GM12891 (cell line): Measurements from ENCODE around the gene GHRHR.

ENCODE experiments used
- DNase-seq: peaks from one replicate; pipeline ENCODE4 v3.0.0; 2011; ENCODE audit warnings: low spot score; ENCODE audit not compliant: insufficient read length
- FAIRE-seq: peaks from 2 replicates; lab custom pipeline; 2011; peaks lifted over from hg19 to GRCh38; lab: Jason Lieb, UNC
- PAX5 ChIP-seq: IDR thresholded peaks from 2 replicates; pipeline ENCODE4 v1.6.1; 2011; ENCODE audit warnings: low read length, moderate library complexity, mild to moderate bottlenecking; ENCODE audit not compliant: insufficient read depth, severe bottlenecking
- POLR2A ChIP-seq: IDR thresholded peaks from 2 replicates; pipeline ENCODE4 v1.6.1; 2011; ENCODE audit warnings: low read depth, low read length, control low read depth
- POLR2AphosphoS5 ChIP-seq: IDR thresholded peaks from 2 replicates; pipeline ENCODE4 v1.6.1; 2011; ENCODE audit warnings: low read depth, low read length, control low read depth
- POU2F2 ChIP-seq: IDR thresholded peaks from 2 replicates; pipeline ENCODE4 v1.6.1; 2011; ENCODE audit warnings: low read depth, mild to moderate bottlenecking, control low read depth, low read length, moderate library complexity
- SPI1 ChIP-seq: IDR thresholded peaks from 2 replicates; pipeline ENCODE4 v1.6.1; 2011; ENCODE audit warnings: low read depth, low read length, control low read depth
- TAF1 ChIP-seq: IDR thresholded peaks from 2 replicates; pipeline ENCODE4 v1.6.1; 2011; ENCODE audit warnings: low read depth, low read length, control low read depth

Gene GHRHR

DNA sequence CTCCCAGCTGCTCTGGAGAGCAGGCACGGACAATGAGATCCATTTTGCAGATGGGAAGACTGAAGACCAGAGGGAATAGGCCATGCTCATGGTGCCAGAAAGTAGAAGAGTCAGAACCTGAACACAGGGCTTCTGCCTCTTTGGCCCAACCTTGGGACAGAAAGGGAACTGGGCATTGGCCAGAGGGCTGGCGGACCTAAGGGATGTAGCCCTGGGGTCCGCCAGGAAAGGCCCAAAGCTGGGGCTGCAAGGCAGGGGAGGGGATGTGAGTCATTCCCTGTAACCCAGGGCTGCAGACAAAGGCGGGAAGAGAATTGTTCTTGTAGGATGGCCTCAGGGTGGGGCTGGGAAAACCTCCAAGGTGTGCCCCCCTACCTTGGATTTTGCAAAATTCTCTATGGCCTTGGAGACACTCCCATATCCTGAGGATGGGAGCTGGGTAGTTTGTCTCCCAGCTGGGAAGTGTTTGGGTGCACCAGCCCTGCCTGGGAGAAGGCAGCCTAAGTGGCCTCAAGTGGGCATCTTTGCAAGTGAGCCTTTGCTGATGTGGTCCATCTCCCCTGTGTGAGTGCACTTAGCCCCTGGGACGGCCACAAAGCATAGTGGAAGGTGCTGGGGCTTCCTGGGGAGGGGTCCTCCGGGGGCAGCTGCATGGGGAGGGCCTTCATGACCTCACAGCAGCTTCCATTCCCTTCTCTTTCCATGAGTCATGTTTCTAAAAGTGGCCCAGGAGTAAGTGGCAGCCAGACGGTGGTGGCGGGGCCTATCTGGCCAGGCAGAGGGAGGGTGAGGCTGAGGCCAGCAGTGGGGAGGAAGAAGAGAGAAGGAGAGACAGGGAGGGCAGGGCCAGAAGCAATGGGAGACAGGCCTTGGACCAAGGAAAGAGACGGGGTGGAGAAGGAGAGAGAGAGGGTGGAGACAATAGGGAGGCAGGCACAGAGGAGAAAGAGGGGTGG, 42.9 kb upstream of the GHRHR start:
- TF ChIP-seq PAX5: no peak
- FAIRE-seq (no peak), DNase-seq (no peak)

- TF ChIP-seq TAF1 (no peak), POU2F2 (no peak), PAX5 (no peak), POLR2A (no peak), POLR2AphosphoS5 (no peak), SPI1 (no peak)
- no peak for FAIRE-seq
- DNase-seq: no peak
These were observed 42.0 kb upstream of the GHRHR start for GRCh38 chr7:30921540-30922401.

GRCh38 chr7:30922596-30922995, 41.2 kb upstream of the GHRHR start:
- FAIRE-seq (no peak), DNase-seq (no peak)
- TF ChIP-seq SPI1 (no peak), POLR2A (no peak)

- TF ChIP-seq PAX5 (no peak), TAF1 (no peak)
- FAIRE-seq (no peak), DNase-seq (no peak)
These were observed 40.6 kb upstream of the GHRHR start for GRCh38 chr7:30923009-30923773.

- no peak for TF ChIP-seq POLR2A
- DNase-seq (peak; percentile 5), FAIRE-seq (no peak)
These were observed 39.9 kb upstream of the GHRHR start for GRCh38 chr7:30923774-30924413.

DNA sequence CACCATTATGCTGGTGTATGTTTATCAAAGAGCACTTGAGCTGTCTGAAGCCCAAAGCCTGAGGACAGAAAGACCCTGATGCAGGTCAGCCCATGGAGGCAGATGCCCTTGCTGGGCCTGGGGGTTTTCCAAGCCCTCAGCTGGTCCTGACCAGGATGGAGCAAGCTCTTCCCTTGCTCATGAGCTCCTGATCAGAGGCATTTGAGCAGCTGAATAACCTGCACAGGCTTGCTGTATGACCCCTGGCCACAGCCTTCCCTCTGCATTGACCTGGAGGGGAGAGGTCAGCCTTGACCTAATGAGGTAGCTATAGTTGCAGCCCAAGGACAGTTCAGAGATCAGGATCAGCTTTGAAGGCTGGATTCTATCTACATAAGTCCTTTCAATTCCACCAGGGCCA, 39.1 kb upstream of the GHRHR start:
- no peak for FAIRE-seq
- peak; percentile 1 for DNase-seq
- TF ChIP-seq POLR2A: no peak
- no peak for TF ChIP-seq POU2F2
- TF ChIP-seq SPI1: no peak
- no peak for TF ChIP-seq PAX5
- TF ChIP-seq TAF1: no peak
- TF ChIP-seq POLR2AphosphoS5: no peak

DNA sequence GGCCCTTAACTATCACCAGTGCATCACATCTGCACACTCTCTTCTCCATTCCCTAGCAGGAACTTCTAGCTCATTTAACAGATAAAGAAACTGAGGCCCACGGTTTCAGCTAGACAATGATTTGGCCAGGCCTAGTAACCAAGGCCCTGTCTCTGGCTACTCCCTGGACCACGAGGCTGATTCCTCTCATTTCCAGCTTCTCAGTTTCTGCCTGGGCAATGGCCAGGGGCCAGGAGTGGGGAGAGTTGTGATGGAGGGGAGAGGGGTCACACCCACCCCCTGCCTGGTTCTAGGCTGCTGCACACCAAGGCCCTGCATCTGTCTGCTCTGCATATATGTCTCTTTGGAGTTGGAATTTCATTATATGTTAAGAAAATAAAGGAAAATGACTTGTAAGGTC, 38.6 kb upstream of the GHRHR start:
- no peak for FAIRE-seq
- no peak for TF ChIP-seq POLR2AphosphoS5
- DNase-seq: no peak

DNA sequence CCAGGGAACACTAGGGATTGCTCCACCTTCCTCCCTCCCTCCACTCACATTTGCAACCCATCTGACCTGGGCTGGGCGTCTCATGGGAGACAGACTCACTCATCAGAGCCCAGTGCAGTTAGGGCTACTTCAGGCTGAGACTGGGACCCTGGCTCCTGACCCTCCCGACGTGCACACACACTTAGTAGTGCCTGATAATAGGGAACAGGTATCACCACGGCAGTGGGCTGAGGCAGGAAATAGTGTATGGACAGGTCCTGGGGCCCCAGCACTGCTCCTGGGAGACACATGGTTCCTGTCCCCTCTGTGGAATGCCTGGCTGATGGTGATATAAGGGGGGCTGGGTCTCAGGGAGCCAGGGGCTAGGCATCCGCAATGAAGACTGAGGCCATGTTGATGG, 37.8 kb upstream of the GHRHR start:
- DNase-seq (no peak), FAIRE-seq (no peak)
- TF ChIP-seq SPI1 (no peak), POLR2A (no peak), TAF1 (no peak), POU2F2 (no peak), PAX5 (no peak), POLR2AphosphoS5 (no peak)

DNA sequence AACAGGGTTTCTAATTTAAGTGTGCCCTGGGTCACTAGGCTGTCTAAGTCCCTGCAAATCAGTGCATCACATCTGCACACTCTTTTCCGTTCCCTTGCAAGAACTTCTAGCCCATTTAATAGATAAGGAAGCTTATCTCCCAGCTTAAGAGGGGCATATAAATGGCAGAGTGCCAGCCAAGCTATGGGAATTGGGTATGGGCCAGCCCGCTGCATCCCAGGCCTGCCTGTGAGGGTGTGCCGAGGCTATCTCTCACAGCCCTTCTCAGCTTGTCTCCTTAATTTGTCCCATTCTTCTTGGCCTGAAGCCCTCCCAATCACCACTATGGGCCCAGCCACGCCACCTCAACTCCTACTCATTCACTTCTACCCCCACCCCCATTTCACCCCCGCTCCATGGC, 37.4 kb upstream of the GHRHR start:
- TF ChIP-seq POLR2A (no peak), PAX5 (no peak), TAF1 (no peak), POU2F2 (no peak), SPI1 (no peak), POLR2AphosphoS5 (no peak)

GRCh38 chr7:30927040-30927439, 36.7 kb upstream of the GHRHR start:
- no peak for FAIRE-seq
- DNase-seq: no peak
- TF ChIP-seq SPI1 (no peak), PAX5 (no peak), TAF1 (no peak), POLR2A (no peak), POU2F2 (no peak), POLR2AphosphoS5 (no peak)

More for the DNA sequence above, 37.4 kb upstream of the GHRHR start:
- FAIRE-seq: no peak
- peak; percentile 1 for DNase-seq
